ENCODE results near the gene COMT. TPM values are rescaled to one million over a fixed set of nuclear protein-coding genes. Genes with fewer than 3 reads are reported as not detected.

COMT gene
- total and polyA plus RNA-seq, 9 of the 15 experiments (the other 6 are each of a cell fraction or from before 2014, with no cell fraction given): 12.5 to 351 (median 155) TPM

DNA sequence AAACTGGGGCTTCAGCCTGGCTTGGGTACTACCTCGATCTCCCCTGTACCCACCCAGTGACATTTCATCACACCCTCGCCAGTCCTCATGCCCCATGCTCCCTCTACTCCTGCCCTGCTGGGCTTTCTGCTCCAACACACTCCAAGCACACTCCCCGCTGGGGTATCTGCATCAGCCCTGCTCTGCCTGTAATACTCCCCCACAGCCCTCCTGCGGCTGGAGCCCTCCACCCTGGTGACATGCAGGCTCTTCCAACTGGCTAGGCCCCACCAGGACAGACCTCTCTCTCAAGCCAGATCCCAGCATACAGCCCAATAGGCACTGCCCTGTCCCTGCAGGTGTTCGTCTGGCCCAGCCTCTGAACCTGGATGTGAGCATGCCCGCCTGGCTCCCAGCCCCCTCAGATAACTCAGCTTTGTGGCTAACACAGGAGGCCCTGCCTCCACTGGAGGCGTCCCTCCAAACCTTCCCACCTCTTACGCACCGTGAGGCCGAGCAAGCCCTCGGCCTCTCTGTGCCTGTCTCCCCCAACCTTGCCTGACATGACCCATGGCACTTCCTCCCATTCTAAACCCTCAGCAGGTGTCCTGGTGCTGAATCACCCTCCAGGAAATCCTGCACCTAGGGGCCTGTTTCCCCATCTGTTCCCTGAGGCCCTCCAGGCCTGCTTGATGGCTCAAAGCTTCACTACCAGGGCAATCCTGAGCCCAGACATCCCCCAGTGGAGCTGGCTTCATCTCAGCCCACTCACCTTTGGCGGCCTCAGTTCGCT is 33.5 kb downstream of the COMT start (continued):
- TF ChIP-seq SPI1 (IDR thresholded peaks at IDR 0.05; ENCODE audit: borderline replicate concordance, low read depth, low read length) (peak; percentile 96), ZNF316 (IDR thresholded peaks at IDR 0.05) (peak; percentile 73), CCNT2 (IDR thresholded peaks at IDR 0.05; ENCODE audit: borderline replicate concordance, extremely low read depth, insufficient read length, low read depth, low read length) (no peak), ZNF561 (CRISPR knock-in tag; conservative IDR thresholded peaks at IDR 0.05) (no peak), CBX3 (IDR thresholded peaks at IDR 0.05; ENCODE audit: borderline replicate concordance in 1 of 2, low read length in 2 of 2) (peak in 1 of 2 experiments; percentile 24; a peak in 1 of 3 replicates), EGR1 (conservative IDR thresholded peaks at IDR 0.05) (0 out of 2 replicates have a peak, but pooled peaks have one; percentile 54), ZBTB7A (IDR thresholded peaks at IDR 0.05; ENCODE audit: borderline replicate concordance, control insufficient read depth, low read depth, low read length) (peak; percentile 91), KAT2B (IDR thresholded peaks at IDR 0.05; ENCODE audit: low read depth, low read length) (no peak), ETV1 (tag; conservative IDR thresholded peaks at IDR 0.05; ENCODE audit: low read depth) (no peak), RHOXF2B (CRISPR knock-in tag; conservative IDR thresholded peaks at IDR 0.05) (0 out of 2 replicates have a peak, but pooled peaks have one; percentile 48), FOS (IDR thresholded peaks at IDR 0.05; ENCODE audit: extremely low read depth, insufficient read length) (no peak), ZBED1 (IDR thresholded peaks at IDR 0.05) (no peak; the same call in 1 of the 2 replicates), SOX6 (IDR thresholded peaks at IDR 0.05) (peak; percentile 7; the same call in 1 of the 2 replicates), NRF1 (conservative IDR thresholded peaks at IDR 0.05 in 1 of 2, IDR thresholded peaks at IDR 0.05 in 1 of 2) (peak; percentile 52 to 65)
- TF ChIP-seq, protein P1, sequence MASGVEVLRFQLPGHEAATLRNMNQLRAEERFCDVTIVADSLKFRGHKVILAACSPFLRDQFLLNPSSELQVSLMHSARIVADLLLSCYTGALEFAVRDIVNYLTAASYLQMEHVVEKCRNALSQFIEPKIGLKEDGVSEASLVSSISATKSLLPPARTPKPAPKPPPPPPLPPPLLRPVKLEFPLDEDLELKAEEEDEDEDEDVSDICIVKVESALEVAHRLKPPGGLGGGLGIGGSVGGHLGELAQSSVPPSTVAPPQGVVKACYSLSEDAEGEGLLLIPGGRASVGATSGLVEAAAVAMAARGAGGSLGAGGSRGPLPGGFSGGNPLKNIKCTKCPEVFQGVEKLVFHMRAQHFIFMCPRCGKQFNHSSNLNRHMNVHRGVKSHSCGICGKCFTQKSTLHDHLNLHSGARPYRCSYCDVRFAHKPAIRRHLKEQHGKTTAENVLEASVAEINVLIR (CRISPR knock-in tag; IDR thresholded peaks at IDR 0.05): no peak
- TF ChIP-seq, protein P2, sequence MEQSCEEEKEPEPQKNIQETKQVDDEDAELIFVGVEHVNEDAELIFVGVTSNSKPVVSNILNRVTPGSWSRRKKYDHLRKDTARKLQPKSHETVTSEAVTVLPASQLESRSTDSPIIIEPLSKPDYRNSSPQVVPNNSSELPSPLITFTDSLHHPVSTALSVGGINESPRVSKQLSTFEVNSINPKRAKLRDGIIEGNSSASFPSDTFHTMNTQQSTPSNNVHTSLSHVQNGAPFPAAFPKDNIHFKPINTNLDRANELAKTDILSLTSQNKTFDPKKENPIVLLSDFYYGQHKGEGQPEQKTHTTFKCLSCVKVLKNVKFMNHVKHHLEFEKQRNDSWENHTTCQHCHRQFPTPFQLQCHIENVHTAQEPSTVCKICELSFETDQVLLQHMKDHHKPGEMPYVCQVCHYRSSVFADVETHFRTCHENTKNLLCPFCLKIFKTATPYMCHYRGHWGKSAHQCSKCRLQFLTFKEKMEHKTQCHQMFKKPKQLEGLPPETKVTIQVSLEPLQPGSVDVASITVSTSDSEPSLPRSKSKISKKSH (CRISPR knock-in tag; IDR thresholded peaks at IDR 0.05): no peak
- TF ChIP-seq, protein P3, sequence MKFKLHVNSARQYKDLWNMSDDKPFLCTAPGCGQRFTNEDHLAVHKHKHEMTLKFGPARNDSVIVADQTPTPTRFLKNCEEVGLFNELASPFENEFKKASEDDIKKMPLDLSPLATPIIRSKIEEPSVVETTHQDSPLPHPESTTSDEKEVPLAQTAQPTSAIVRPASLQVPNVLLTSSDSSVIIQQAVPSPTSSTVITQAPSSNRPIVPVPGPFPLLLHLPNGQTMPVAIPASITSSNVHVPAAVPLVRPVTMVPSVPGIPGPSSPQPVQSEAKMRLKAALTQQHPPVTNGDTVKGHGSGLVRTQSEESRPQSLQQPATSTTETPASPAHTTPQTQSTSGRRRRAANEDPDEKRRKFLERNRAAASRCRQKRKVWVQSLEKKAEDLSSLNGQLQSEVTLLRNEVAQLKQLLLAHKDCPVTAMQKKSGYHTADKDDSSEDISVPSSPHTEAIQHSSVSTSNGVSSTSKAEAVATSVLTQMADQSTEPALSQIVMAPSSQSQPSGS (CRISPR knock-in tag; IDR thresholded peaks at IDR 0.05): no peak
- TF ChIP-seq, protein P4, sequence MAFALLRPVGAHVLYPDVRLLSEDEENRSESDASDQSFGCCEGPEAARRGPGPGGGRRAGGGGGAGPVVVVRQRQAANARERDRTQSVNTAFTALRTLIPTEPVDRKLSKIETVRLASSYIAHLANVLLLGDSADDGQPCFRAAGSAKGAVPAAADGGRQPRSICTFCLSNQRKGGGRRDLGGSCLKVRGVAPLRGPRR (CRISPR knock-in tag; IDR thresholded peaks at IDR 0.05): no peak
- TF ChIP-seq, protein P5, sequence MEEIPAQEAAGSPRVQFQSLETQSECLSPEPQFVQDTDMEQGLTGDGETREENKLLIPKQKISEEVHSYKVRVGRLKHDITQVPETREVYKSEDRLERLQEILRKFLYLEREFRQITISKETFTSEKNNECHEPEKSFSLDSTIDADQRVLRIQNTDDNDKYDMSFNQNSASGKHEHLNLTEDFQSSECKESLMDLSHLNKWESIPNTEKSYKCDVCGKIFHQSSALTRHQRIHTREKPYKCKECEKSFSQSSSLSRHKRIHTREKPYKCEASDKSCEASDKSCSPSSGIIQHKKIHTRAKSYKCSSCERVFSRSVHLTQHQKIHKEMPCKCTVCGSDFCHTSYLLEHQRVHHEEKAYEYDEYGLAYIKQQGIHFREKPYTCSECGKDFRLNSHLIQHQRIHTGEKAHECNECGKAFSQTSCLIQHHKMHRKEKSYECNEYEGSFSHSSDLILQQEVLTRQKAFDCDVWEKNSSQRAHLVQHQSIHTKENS (CRISPR knock-in tag; IDR thresholded peaks at IDR 0.05): no peak
- TF ChIP-seq, protein P6, sequence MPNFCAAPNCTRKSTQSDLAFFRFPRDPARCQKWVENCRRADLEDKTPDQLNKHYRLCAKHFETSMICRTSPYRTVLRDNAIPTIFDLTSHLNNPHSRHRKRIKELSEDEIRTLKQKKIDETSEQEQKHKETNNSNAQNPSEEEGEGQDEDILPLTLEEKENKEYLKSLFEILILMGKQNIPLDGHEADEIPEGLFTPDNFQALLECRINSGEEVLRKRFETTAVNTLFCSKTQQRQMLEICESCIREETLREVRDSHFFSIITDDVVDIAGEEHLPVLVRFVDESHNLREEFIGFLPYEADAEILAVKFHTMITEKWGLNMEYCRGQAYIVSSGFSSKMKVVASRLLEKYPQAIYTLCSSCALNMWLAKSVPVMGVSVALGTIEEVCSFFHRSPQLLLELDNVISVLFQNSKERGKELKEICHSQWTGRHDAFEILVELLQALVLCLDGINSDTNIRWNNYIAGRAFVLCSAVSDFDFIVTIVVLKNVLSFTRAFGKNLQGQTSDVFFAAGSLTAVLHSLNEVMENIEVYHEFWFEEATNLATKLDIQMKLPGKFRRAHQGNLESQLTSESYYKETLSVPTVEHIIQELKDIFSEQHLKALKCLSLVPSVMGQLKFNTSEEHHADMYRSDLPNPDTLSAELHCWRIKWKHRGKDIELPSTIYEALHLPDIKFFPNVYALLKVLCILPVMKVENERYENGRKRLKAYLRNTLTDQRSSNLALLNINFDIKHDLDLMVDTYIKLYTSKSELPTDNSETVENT (CRISPR knock-in tag; IDR thresholded peaks at IDR 0.05): peak; percentile 40; the same call in 1 of the 2 replicates
